HCT116 (cell line): ENCODE data around the gene RIN3. TPM values are rescaled to one million over a fixed set of nuclear protein-coding genes. Genes with fewer than 3 reads are reported as not detected.
A peak's percentile ranks its signal among the peaks of the same experiment; 100 is the strongest.

Experiments used
- ATAC-seq: fragments of 200-7000 bp; cut with Tn5 transposase; 2 replicates; pipeline ENCODE4 v1.9.1; 2020; ENCODE audit warnings: mild to moderate bottlenecking, moderate library complexity
- BruUV-seq: library from RNA; stranded (reverse); fragments of 400-500 nt; replicated peaks from 2 replicates; lab custom pipeline; 2021; lab: Mats Ljungman, UMichigan
- CTCF ChIA-PET: fragments of 300-600 bp; sonication (Branson Sonifier 250); formaldehyde crosslinking; loops from one replicate; lab custom pipeline; 2021; ENCODE audit warnings: antibody characterized with exemption; lab: Charles Lee
- POLR2A ChIA-PET: fragments of 300-600, 350-600 bp; sonication (Branson Sonifier 250); formaldehyde crosslinking; loops from one replicate; lab custom pipeline; 2021; ENCODE audit warnings: antibody characterized with exemption; lab: Charles Lee
- RAD21 ChIA-PET, 2 experiments: fragments of 300-600 bp; sonication (Branson Sonifier 250); formaldehyde crosslinking; loops; one replicate each; lab custom pipeline; 2023; ENCODE audit warnings: low total read pairs in 2 of 2; ENCODE audit not compliant: uncharacterized antibody in 2 of 2, unreplicated experiment in 2 of 2, low non-redundant PET in 1 of 2; lab: Charles Lee
- DNase-seq: peaks from one replicate; pipeline ENCODE4 v3.0.0-alpha.2; 2010; ENCODE audit warnings: low read depth, low spot score
- H2AFZ ChIP-seq: fragments of 200-600 bp; shearing (Covaris generic), sonication (generic); 2 replicates; pipeline ENCODE4 v1.6.1; 2017; ENCODE audit warnings: low read depth, mixed run types, mixed read lengths, antibody characterized with exemption, low read length; ENCODE audit not compliant: poor library complexity, severe bottlenecking
- H3K27ac ChIP-seq: 2 replicates; pipeline ENCODE4 v1.5.1; 2012; ENCODE audit warnings: low read depth, low read length
- H3K27me3 ChIP-seq: fragments of 200-600 bp; sonication (generic); 2 replicates; pipeline ENCODE4 v1.6.1; 2016; ENCODE audit warnings: mixed run types, low read length, mixed read lengths; ENCODE audit not compliant: insufficient read depth
- H3K36me3 ChIP-seq, 2 experiments: fragments of 200-500 bp in 1 of 2; fragments of 200-600 bp in 1 of 2; sonication (Bioruptor generic) in 1 of 2; sonication (generic) in 1 of 2; 2 replicates each; pipeline versions ENCODE4 v1.5.1 to v1.6.1; 2014 to 2016; ENCODE audit warnings: low read length in 2 of 2, inconsistent platforms in 1 of 2, mixed read lengths in 1 of 2, mixed run types in 1 of 2; ENCODE audit not compliant: insufficient read depth in 2 of 2, control insufficient read depth in 1 of 2
- H3K4me1 ChIP-seq, 2 experiments: fragments of 200-600 bp in 1 of 2; sonication (generic) in 1 of 2; 2 replicates each; pipeline versions ENCODE4 v1.5.1 to v1.6.1; 2012 to 2017; ENCODE audit warnings: low read length in 2 of 2, inconsistent platforms in 1 of 2, mild to moderate bottlenecking in 1 of 2, mixed read lengths in 1 of 2, mixed run types in 1 of 2, moderate library complexity in 1 of 2; ENCODE audit not compliant: insufficient read depth in 2 of 2, control insufficient read depth in 1 of 2
- H3K4me2 ChIP-seq: fragments of 200-600 bp; sonication (generic); 2 replicates; pipeline ENCODE4 v1.6.1; 2017; ENCODE audit warnings: mixed run types, low read length, mixed read lengths
- H3K4me3 ChIP-seq, 2 experiments: fragments of 200-600 bp in 1 of 2; sonication (generic) in 1 of 2; replicated peaks in 1 of 2; 2 replicates each; pipeline ENCODE4 v1.5.1; 2011 to 2016; ENCODE audit warnings: low read length in 2 of 2, control low read depth in 1 of 2, low read depth in 1 of 2, mild to moderate bottlenecking in 1 of 2, mixed read lengths in 1 of 2, mixed run types in 1 of 2
- H3K79me2 ChIP-seq: fragments of 200-600 bp; sonication (generic); 2 replicates; pipeline ENCODE4 v1.6.1; 2017; ENCODE audit warnings: mild to moderate bottlenecking, mixed run types, low read length, moderate library complexity, mixed read lengths; ENCODE audit not compliant: insufficient read depth
- H3K9ac ChIP-seq: fragments of 200-600 bp; sonication (generic); 2 replicates; pipeline ENCODE4 v1.6.1; 2016; ENCODE audit warnings: low read length, mixed read lengths
- H3K9me2 ChIP-seq: fragments of 200-600 bp; sonication (generic), shearing (Covaris generic); 2 replicates; pipeline ENCODE4 v1.6.1; 2017; ENCODE audit warnings: mixed run types, mild to moderate bottlenecking, moderate library complexity; ENCODE audit not compliant: insufficient read depth
- H3K9me3 ChIP-seq, 2 experiments: fragments of 200-500 bp in 1 of 2; fragments of 200-600 bp in 1 of 2; sonication (Bioruptor generic) in 1 of 2; sonication (generic) in 1 of 2; 2 replicates each; pipeline ENCODE4 v1.6.1; 2014 to 2017; ENCODE audit warnings: low read length in 2 of 2, mixed read lengths in 2 of 2, inconsistent platforms in 1 of 2, low read depth in 1 of 2, mild to moderate bottlenecking in 1 of 2, mixed run types in 1 of 2, moderate library complexity in 1 of 2; ENCODE audit not compliant: control insufficient read depth in 1 of 2, insufficient read depth in 1 of 2
- H4K20me1 ChIP-seq: fragments of 200-600 bp; sonication (generic), shearing (Covaris generic); 2 replicates; pipeline ENCODE4 v1.6.1; 2017; ENCODE audit warnings: mixed run types, mild to moderate bottlenecking, moderate library complexity; ENCODE audit not compliant: insufficient read depth
- EZH2 ChIP-seq: fragments of 200-600 bp; sonication (generic); IDR thresholded peaks from 2 replicates; pipeline ENCODE4 v1.6.1; 2017; ENCODE audit warnings: antibody characterized with exemption, mixed run types
- FOSL1 ChIP-seq: IDR thresholded peaks from 2 replicates; pipeline ENCODE4 v1.6.1; 2012; ENCODE audit warnings: low read depth
- POLR2A ChIP-seq: IDR thresholded peaks from 2 replicates; pipeline ENCODE4 v1.7.0; 2011; ENCODE audit warnings: borderline replicate concordance; ENCODE audit not compliant: insufficient read depth, insufficient read length; ENCODE audit errors: extremely low read depth
- POLR2AphosphoS5 ChIP-seq: IDR thresholded peaks from 2 replicates; pipeline ENCODE4 v1.6.1; 2011; ENCODE audit warnings: mild to moderate bottlenecking, low read depth, low read length, moderate library complexity
- RAD21 ChIP-seq: IDR thresholded peaks from 2 replicates; pipeline ENCODE4 v1.6.1; 2012; ENCODE audit warnings: low read depth, mild to moderate bottlenecking
- SIN3A ChIP-seq: IDR thresholded peaks from 2 replicates; pipeline ENCODE4 v1.6.1; 2012; ENCODE audit warnings: low read depth
- TCF7L2 ChIP-seq: IDR thresholded peaks from 2 replicates; pipeline ENCODE4 v1.7.0; 2011; ENCODE audit warnings: borderline replicate concordance, inconsistent platforms; ENCODE audit not compliant: insufficient read depth, insufficient read length; ENCODE audit errors: extremely low read depth
- intact Hi-C: fragments of 100-400 bp; cut with micrococcal nuclease; formaldehyde crosslinking; loops from 2 replicates; pipeline ENCODE4 v1.10.0; 2022
- total RNA-seq: library from RNA; stranded (reverse); gene quantifications from one replicate; pipeline ENCODE4 v1.2.1, GENCODE V29; 2021; ENCODE audit not compliant: unreplicated experiment
- TF ChIP-seq, protein P1 (sequence below): IDR thresholded peaks from 2 replicates; pipeline ENCODE4 v1.6.1; 2011; ENCODE audit warnings: mild to moderate bottlenecking, low read length, moderate library complexity; ENCODE audit not compliant: insufficient replicate concordance; ENCODE audit errors: extremely low read depth
- TF ChIP-seq, protein P2 (sequence below): IDR thresholded peaks from 2 replicates; pipeline ENCODE4 v1.6.1; 2012; ENCODE audit warnings: low read depth
- TF ChIP-seq, protein P3 (sequence below), 3 experiments: fragments of 200-600 bp in 1 of 3; sonication (generic) in 1 of 3; IDR thresholded peaks in 2 of 3; conservative IDR thresholded peaks in 1 of 3; 2 replicates each; pipeline ENCODE4 v1.5.1; 2012 to 2017; ENCODE audit warnings: low read depth in 2 of 3, low read length in 2 of 3, antibody characterized with exemption in 1 of 3, borderline replicate concordance in 1 of 3, control low read depth in 1 of 3, mild to moderate bottlenecking in 1 of 3, mixed read lengths in 1 of 3, mixed run types in 1 of 3, moderate library complexity in 1 of 3; ENCODE audit not compliant: insufficient read depth in 1 of 3

Gene RIN3
- total RNA-seq, 1 experiment from 2014 or later: 22.2 TPM

DNA sequence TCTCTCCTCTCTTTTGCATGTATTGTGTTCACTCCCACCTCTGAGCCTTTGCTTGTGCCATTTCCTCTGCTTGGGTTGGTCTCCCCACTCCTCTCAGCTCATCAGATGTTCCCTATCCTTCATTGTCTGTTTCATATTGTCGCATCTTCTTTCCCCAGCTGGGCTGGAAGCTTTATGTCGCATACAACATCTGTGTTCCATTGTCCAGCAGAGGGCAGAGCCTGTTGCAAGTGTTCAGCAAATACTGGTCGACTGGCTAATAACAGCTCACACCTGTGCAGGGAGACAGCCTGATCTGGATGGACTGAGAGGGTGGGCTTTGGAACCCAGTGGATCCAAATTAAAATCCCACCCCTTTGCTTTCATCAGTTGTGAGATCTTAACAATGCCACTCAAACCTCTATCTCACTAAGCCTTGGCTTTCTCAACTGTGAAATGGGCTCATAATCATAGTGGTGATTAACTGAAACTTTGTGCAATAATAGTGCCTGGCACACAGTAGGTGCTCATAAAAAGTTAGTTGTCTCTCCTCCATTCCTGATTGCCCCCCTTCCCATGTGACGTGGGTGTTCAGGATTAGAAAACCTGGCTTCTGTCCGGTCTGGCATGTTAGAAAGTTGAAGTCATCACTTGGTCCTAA lies 75.8 kb downstream of the RIN3 start:
- Histone ChIP-seq H3K4me2 (no peak overlapping the region), H3K9ac (no peak overlapping the region), H4K20me1 (no peaks in the 10 kb centered on the region), H2AFZ (no peak overlapping the region), H3K36me3 (no peaks in the 10 kb centered on the region), H3K9me3 (no peaks in the 10 kb centered on the region), H3K9me2 (no peaks in the 10 kb centered on the region), H3K4me3 (no peak overlapping the region), H3K4me1 (no peaks in the 10 kb centered on the region), H3K27me3 (no peaks in the 10 kb centered on the region), H3K27ac (no peak overlapping the region), H3K79me2 (no peaks in the 10 kb centered on the region)
- ChIA-PET CTCF (interaction anchor here (0.8 to 1.6 kb wide), 3 partner anchors 9 to 130 kb away, joined by 3 to 6 read pairs (median 4); no protein-coding TSS in a partner anchor), RAD21 (no interaction called here), POLR2A (no interaction called here)
- intact Hi-C loops: loop anchor here (10.0 kb wide), 1 partner anchor 95 kb away; no protein-coding TSS in a partner anchor
- DNase-seq (no peak), ATAC-seq (peak; percentile 82)
- no TSS peak for BruUV-seq
- TF ChIP-seq TCF7L2 (no peak), RAD21 (peak; percentile 55; the same call in 1 of the 2 replicates), POLR2A (no peak), SIN3A (no peak), POLR2AphosphoS5 (no peak), EZH2 (no peak), FOSL1 (no peak)
- TF ChIP-seq, protein P1, sequence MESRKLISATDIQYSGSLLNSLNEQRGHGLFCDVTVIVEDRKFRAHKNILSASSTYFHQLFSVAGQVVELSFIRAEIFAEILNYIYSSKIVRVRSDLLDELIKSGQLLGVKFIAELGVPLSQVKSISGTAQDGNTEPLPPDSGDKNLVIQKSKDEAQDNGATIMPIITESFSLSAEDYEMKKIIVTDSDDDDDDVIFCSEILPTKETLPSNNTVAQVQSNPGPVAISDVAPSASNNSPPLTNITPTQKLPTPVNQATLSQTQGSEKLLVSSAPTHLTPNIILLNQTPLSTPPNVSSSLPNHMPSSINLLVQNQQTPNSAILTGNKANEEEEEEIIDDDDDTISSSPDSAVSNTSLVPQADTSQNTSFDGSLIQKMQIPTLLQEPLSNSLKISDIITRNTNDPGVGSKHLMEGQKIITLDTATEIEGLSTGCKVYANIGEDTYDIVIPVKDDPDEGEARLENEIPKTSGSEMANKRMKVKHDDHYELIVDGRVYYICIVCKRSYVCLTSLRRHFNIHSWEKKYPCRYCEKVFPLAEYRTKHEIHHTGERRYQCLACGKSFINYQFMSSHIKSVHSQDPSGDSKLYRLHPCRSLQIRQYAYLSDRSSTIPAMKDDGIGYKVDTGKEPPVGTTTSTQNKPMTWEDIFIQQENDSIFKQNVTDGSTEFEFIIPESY: no peak
- TF ChIP-seq, protein P2, sequence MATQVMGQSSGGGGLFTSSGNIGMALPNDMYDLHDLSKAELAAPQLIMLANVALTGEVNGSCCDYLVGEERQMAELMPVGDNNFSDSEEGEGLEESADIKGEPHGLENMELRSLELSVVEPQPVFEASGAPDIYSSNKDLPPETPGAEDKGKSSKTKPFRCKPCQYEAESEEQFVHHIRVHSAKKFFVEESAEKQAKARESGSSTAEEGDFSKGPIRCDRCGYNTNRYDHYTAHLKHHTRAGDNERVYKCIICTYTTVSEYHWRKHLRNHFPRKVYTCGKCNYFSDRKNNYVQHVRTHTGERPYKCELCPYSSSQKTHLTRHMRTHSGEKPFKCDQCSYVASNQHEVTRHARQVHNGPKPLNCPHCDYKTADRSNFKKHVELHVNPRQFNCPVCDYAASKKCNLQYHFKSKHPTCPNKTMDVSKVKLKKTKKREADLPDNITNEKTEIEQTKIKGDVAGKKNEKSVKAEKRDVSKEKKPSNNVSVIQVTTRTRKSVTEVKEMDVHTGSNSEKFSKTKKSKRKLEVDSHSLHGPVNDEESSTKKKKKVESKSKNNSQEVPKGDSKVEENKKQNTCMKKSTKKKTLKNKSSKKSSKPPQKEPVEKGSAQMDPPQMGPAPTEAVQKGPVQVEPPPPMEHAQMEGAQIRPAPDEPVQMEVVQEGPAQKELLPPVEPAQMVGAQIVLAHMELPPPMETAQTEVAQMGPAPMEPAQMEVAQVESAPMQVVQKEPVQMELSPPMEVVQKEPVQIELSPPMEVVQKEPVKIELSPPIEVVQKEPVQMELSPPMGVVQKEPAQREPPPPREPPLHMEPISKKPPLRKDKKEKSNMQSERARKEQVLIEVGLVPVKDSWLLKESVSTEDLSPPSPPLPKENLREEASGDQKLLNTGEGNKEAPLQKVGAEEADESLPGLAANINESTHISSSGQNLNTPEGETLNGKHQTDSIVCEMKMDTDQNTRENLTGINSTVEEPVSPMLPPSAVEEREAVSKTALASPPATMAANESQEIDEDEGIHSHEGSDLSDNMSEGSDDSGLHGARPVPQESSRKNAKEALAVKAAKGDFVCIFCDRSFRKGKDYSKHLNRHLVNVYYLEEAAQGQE: no peak
- TF ChIP-seq, protein P3, sequence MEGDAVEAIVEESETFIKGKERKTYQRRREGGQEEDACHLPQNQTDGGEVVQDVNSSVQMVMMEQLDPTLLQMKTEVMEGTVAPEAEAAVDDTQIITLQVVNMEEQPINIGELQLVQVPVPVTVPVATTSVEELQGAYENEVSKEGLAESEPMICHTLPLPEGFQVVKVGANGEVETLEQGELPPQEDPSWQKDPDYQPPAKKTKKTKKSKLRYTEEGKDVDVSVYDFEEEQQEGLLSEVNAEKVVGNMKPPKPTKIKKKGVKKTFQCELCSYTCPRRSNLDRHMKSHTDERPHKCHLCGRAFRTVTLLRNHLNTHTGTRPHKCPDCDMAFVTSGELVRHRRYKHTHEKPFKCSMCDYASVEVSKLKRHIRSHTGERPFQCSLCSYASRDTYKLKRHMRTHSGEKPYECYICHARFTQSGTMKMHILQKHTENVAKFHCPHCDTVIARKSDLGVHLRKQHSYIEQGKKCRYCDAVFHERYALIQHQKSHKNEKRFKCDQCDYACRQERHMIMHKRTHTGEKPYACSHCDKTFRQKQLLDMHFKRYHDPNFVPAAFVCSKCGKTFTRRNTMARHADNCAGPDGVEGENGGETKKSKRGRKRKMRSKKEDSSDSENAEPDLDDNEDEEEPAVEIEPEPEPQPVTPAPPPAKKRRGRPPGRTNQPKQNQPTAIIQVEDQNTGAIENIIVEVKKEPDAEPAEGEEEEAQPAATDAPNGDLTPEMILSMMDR (IDR thresholded peaks at IDR 0.05 in 2 of 3, conservative IDR thresholded peaks at IDR 0.05 in 1 of 3; ENCODE audit: borderline replicate concordance in 1 of 3, insufficient read depth in 1 of 3, low read depth in 2 of 3, low read length in 2 of 3): peak; percentile 38 to 56 (median 55); a peak in 5 of 6 replicates
